ENCODE data around the gene CDPF1.

- TF ChIP-seq POLR2A (IDR thresholded peaks at IDR 0.05; ENCODE audit: low read length) (no peak), GATA1 (IDR thresholded peaks at IDR 0.05; ENCODE audit: low read depth, low read length) (no peak)
These were observed 22.1 kb upstream of the CDPF1 start for GRCh38 chr22:46272196-46272595.
